ENCODE measurements around the gene SIGLEC10. TPM values are rescaled to one million over a fixed set of nuclear protein-coding genes. Genes with fewer than 3 reads are reported as not detected.

SIGLEC10 gene
- total RNA-seq, 1 experiment from 2014 or later, result not detected

GRCh38 chr19:51399231-51399630 is 18.2 kb downstream of the SIGLEC10 start:
- DNase-seq (ENCODE audit: low read depth, low spot score) (no peak), ATAC-seq (no peak)
- CTCF ChIA-PET, result no interaction called here
- no peak for TF ChIP-seq EZH2 (IDR thresholded peaks at IDR 0.05)
- no peak for TF ChIP-seq SP1 (IDR thresholded peaks at IDR 0.05; ENCODE audit: low read depth)
- no peak for TF ChIP-seq MAX (IDR thresholded peaks at IDR 0.05)
- no peak for TF ChIP-seq CBX3 (IDR thresholded peaks at IDR 0.05; ENCODE audit: low read depth)
- TF ChIP-seq EGR1 (IDR thresholded peaks at IDR 0.05; ENCODE audit: low read depth), result no peak
- no peak for TF ChIP-seq EZH2phosphoT487 (IDR thresholded peaks at IDR 0.05; ENCODE audit: borderline replicate concordance)
- no peak for TF ChIP-seq TCF7L2 (IDR thresholded peaks at IDR 0.05; ENCODE audit: borderline replicate concordance, extremely low read depth, insufficient read depth, insufficient read length)
- TF ChIP-seq ELF1 (IDR thresholded peaks at IDR 0.05; ENCODE audit: borderline replicate concordance, low read depth), result no peak
- no peak for TF ChIP-seq ZFX (IDR thresholded peaks at IDR 0.05)
- no peak for TF ChIP-seq POLR2AphosphoS5 (IDR thresholded peaks at IDR 0.05; ENCODE audit: low read depth, low read length)
- no peak for TF ChIP-seq CEBPB (IDR thresholded peaks at IDR 0.05; ENCODE audit: low read depth)
- no peak for TF ChIP-seq JUND (IDR thresholded peaks at IDR 0.05)
- no peak for TF ChIP-seq YY1 (IDR thresholded peaks at IDR 0.05; ENCODE audit: extremely low read depth, insufficient replicate concordance, low read depth, low read length)
- POLR2A ChIA-PET, result no interaction called here
- RAD21 ChIA-PET (ENCODE audit: low non-redundant PET in 1 of 2, low total read pairs in 2 of 2, uncharacterized antibody in 2 of 2, unreplicated experiment in 2 of 2), result no interaction called here
- H3K4me1 ChIP-seq (ENCODE audit: control insufficient read depth in 1 of 2, insufficient read depth in 2 of 2, low read length in 2 of 2), result peaks cover 6 to 19% of the 10 kb centered on the region in 2 experiments; a peak in 3 of 4 replicates
- intact Hi-C loops (cut with micrococcal nuclease), result no loop called here
- peaks cover 8 to 9% of the 10 kb centered on the region in 2 experiments; a peak in 2 of 4 replicates for H3K9me3 ChIP-seq (ENCODE audit: control insufficient read depth in 1 of 2, insufficient read depth in 1 of 2, low read depth in 1 of 2, low read length in 2 of 2)
- BruUV-seq (replicated peaks), result no TSS peak
- H3K9ac ChIP-seq (ENCODE audit: low read length), result no peak overlapping the region
- no peaks in the 10 kb centered on the region for H3K27me3 ChIP-seq (ENCODE audit: insufficient read depth, low read length)
- H3K36me3 ChIP-seq (ENCODE audit: control insufficient read depth in 1 of 2, insufficient read depth in 2 of 2, low read length in 2 of 2), result peaks cover 0 to 3% of the 10 kb centered on the region in 2 experiments; a peak in 1 of 4 replicates
- H3K27ac ChIP-seq (ENCODE audit: low read depth, low read length), result no peak overlapping the region
- H3K4me3 ChIP-seq (replicated peaks in 1 of 2; ENCODE audit: low read depth in 1 of 2, low read length in 2 of 2), result no peak overlapping the region
- no peak overlapping the region for H2AFZ ChIP-seq (ENCODE audit: low read depth, low read length, poor library complexity, severe bottlenecking)
- no peaks in the 10 kb centered on the region for H3K9me2 ChIP-seq (ENCODE audit: insufficient read depth)
- no peaks in the 10 kb centered on the region for H4K20me1 ChIP-seq (ENCODE audit: insufficient read depth)
- no peak overlapping the region for H3K4me2 ChIP-seq (ENCODE audit: low read length)
- H3K79me2 ChIP-seq (ENCODE audit: insufficient read depth, low read length), result peaks cover 4% of the 10 kb centered on the region; the same call in 1 of the 2 replicates

Measured in HCT116 (cell line).